ENCODE measurements around the gene IQCN. TPM values are rescaled to one million over a fixed set of nuclear protein-coding genes. Genes with fewer than 3 reads are reported as not detected.

The IQCN gene
- total RNA-seq, 2 donors from 2014 or later = 4.1 to 19.5 TPM

- no peak for DNase-seq (ENCODE audit: low spot score)
- H3K9me3 ChIP-seq = no peaks in the 10 kb centered on the region
- H3K36me3 ChIP-seq = peaks cover 7 to 10% of the 10 kb centered on the region in 2 donors
- 92% methylated on average over 20 of the region's 23 CpGs for WGBS
- TF ChIP-seq CTCF (IDR thresholded peaks at IDR 0.05) (no peak), POLR2AphosphoS5 (IDR thresholded peaks at IDR 0.05) (no peak), POLR2A (IDR thresholded peaks at IDR 0.05) (no peak)
- no peaks in the 10 kb centered on the region for H3K4me1 ChIP-seq (replicated peaks)
- intact Hi-C loops (cut with DNase I) = no loop called here
- no peak overlapping the region for H3K27ac ChIP-seq
- no peaks in the 10 kb centered on the region for H3K27me3 ChIP-seq (replicated peaks; ENCODE audit: insufficient read depth)
- no peak overlapping the region for H3K4me3 ChIP-seq
These were observed 10.0 kb downstream of the IQCN start for GRCh38 chr19:18264137-18264854.

- Histone ChIP-seq H3K27me3 (replicated peaks; ENCODE audit: insufficient read depth) (no peaks in the 10 kb centered on the region), H3K4me3 (no peak overlapping the region)
These were observed 10.7 kb downstream of the IQCN start for GRCh38 chr19:18263324-18264136.

GRCh38 chr19:18262917-18263316, 11.3 kb downstream of the IQCN start:
- TF ChIP-seq POLR2AphosphoS5 (IDR thresholded peaks at IDR 0.05) (no peak), CTCF (IDR thresholded peaks at IDR 0.05) (no peak), POLR2A (IDR thresholded peaks at IDR 0.05) (no peak)
- H3K27ac ChIP-seq = no peak overlapping the region
- no peaks in the 10 kb centered on the region for H3K9me3 ChIP-seq
- no peaks in the 10 kb centered on the region for H3K27me3 ChIP-seq (replicated peaks; ENCODE audit: insufficient read depth)
- no peaks in the 10 kb centered on the region for H3K4me1 ChIP-seq (replicated peaks)
- intact Hi-C loops (cut with DNase I) = no loop called here
- H3K4me3 ChIP-seq = no peak overlapping the region
- 89% methylated on average over 10 of the region's 10 CpGs for WGBS
- DNase-seq (ENCODE audit: low spot score) = no peak
- H3K36me3 ChIP-seq = peaks cover 7 to 10% of the 10 kb centered on the region in 2 donors

More at GRCh38 chr19:18263324-18264136, 10.7 kb downstream of the IQCN start:
- 89% methylated on average over 15 of the region's 16 CpGs for WGBS
- Histone ChIP-seq H3K9me3 (no peaks in the 10 kb centered on the region), H3K4me1 (replicated peaks) (no peaks in the 10 kb centered on the region), H3K27ac (no peak overlapping the region), H3K36me3 (peaks cover 7 to 10% of the 10 kb centered on the region in 2 donors)
- no peak for DNase-seq (ENCODE audit: low spot score)
- TF ChIP-seq POLR2AphosphoS5 (IDR thresholded peaks at IDR 0.05) (no peak), CTCF (IDR thresholded peaks at IDR 0.05) (no peak), POLR2A (IDR thresholded peaks at IDR 0.05) (no peak)
- intact Hi-C loops (cut with DNase I) = no loop called here

- no peak for DNase-seq (ENCODE audit: low spot score)
- Histone ChIP-seq H3K27ac (no peak overlapping the region), H3K27me3 (replicated peaks; ENCODE audit: insufficient read depth) (no peaks in the 10 kb centered on the region), H3K9me3 (no peaks in the 10 kb centered on the region), H3K4me1 (replicated peaks) (no peaks in the 10 kb centered on the region), H3K36me3 (peaks cover 6% of the 10 kb centered on the region in 2 donors), H3K4me3 (no peak overlapping the region)
- intact Hi-C loops (cut with DNase I) = no loop called here
- TF ChIP-seq POLR2A (IDR thresholded peaks at IDR 0.05) (no peak), POLR2AphosphoS5 (IDR thresholded peaks at IDR 0.05) (no peak), CTCF (IDR thresholded peaks at IDR 0.05) (no peak)
These were observed 12.1 kb downstream of the IQCN start for GRCh38 chr19:18262144-18262543.

Data from prostate gland (tissue), 2 donors.